Measurements from ENCODE around the gene KDM1A.

DNA sequence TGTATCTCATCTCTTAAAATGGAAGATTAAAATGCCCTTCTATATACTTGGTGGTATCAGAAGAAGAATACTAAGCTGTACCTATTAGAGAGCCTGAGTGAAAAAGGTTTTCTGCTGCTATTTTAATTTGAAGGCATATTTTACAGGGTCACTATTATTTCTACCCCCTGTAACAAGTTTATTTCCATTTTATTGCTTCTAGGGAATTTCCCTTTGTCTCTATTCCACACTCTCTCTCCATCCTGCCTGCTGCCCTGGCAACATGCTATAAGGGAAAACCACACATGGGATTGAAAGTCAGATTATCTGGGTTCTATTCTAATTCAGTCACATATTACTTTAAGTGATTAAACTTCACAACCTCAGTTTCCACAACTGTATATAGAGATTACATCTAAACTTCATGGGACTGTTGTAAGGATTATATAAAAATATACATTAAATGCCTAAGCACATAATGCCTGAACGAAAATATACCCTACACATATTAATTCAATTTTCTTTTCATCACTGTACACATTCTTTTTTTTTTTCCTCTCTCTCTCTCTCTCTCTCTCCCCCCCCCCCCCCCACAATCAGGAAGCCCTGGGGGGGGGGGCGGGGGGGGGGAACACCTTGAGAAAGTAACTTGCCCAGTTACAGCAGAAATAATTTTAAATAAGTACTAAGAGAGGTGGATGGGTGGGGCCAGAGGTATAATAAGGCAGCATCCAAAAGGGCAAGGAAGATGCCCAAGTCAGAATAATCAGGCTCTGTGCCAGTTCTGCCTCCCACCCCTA, 97.8 kb downstream of the KDM1A start:
- TF ChIP-seq, protein P1, sequence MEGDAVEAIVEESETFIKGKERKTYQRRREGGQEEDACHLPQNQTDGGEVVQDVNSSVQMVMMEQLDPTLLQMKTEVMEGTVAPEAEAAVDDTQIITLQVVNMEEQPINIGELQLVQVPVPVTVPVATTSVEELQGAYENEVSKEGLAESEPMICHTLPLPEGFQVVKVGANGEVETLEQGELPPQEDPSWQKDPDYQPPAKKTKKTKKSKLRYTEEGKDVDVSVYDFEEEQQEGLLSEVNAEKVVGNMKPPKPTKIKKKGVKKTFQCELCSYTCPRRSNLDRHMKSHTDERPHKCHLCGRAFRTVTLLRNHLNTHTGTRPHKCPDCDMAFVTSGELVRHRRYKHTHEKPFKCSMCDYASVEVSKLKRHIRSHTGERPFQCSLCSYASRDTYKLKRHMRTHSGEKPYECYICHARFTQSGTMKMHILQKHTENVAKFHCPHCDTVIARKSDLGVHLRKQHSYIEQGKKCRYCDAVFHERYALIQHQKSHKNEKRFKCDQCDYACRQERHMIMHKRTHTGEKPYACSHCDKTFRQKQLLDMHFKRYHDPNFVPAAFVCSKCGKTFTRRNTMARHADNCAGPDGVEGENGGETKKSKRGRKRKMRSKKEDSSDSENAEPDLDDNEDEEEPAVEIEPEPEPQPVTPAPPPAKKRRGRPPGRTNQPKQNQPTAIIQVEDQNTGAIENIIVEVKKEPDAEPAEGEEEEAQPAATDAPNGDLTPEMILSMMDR (IDR thresholded peaks at IDR 0.05; ENCODE audit: low read length), result no peak
- TF ChIP-seq EZH2phosphoT487 (IDR thresholded peaks at IDR 0.05; ENCODE audit: low read length), result no peak

Data from MM.1S (cell line).